ENCODE results near the gene C1orf198. TPM values are rescaled to one million over a fixed set of nuclear protein-coding genes. Genes with fewer than 3 reads are reported as not detected.

The C1orf198 gene
- total RNA-seq, 2 experiments from 2014 or later = 6.2 to 6.9 TPM

DNA sequence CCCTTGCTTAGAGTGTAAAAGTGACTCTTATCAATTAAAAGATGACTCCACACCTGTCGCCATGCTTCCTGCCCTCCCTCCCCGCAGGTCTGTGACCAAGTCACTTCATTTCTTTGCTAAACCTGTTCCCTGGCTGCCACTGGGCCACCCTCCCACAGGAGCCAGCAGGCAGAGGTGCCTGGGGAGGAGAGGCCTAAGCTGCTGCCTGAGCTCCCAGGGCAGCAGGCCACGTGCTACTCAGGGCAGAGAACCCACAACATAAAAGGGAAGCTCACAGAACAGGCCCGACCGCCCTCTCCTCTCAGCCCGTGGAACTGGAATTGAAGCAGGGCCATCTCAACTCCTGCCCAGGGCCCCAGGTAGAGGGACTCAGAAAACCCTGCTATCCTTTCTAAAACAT, 4.9 kb downstream of the C1orf198 start:
- ATAC-seq = no peak

DNA sequence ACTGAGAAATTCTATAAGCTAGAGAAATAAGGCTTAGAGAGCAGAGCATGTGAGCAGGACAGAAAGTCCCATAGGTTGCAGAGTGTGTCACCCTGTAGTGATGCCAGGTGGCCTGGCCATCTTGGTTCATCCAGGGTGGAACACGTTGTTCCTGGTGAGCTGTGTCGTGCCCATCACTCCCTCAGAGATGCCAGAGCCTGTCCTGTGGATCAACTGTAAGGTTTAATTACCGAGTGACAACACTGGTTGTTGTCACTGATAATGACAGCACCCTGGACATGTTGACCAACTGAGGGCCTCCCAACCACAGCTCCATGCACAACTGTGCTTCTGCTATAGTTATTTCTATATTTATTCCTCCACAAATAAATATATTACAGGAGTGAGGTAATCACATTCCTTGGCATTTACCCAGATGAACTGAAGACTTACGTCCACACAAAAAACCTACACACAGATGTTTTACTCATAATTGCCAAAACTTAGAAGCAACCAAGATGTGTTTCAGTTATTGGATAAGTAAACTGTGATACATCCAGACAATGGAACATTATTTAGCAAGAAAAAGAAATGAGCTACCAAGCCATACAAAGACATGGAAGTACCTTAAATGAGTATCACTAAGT, 6.2 kb downstream of the C1orf198 start:
- intact Hi-C loops (cut with micrococcal nuclease) = no loop called here
- no peaks in the 10 kb centered on the region for H3K9me3 Mint-ChIP-seq
- DNase-seq (no peak), ATAC-seq (no peak)
- peaks cover 5% of the 10 kb centered on the region for H3K27me3 Mint-ChIP-seq
- H3K4me1 Mint-ChIP-seq (ENCODE audit: low read depth) = peaks cover 21% of the 10 kb centered on the region
- H3K4me3 Mint-ChIP-seq = no peak overlapping the region
- ChIA-PET CTCF (no interaction called here), POLR2A (no interaction called here)
- TF ChIP-seq, protein P1, sequence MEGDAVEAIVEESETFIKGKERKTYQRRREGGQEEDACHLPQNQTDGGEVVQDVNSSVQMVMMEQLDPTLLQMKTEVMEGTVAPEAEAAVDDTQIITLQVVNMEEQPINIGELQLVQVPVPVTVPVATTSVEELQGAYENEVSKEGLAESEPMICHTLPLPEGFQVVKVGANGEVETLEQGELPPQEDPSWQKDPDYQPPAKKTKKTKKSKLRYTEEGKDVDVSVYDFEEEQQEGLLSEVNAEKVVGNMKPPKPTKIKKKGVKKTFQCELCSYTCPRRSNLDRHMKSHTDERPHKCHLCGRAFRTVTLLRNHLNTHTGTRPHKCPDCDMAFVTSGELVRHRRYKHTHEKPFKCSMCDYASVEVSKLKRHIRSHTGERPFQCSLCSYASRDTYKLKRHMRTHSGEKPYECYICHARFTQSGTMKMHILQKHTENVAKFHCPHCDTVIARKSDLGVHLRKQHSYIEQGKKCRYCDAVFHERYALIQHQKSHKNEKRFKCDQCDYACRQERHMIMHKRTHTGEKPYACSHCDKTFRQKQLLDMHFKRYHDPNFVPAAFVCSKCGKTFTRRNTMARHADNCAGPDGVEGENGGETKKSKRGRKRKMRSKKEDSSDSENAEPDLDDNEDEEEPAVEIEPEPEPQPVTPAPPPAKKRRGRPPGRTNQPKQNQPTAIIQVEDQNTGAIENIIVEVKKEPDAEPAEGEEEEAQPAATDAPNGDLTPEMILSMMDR (IDR thresholded peaks at IDR 0.05) = no peak
- no peak overlapping the region for H3K27ac Mint-ChIP-seq
- H3K36me3 Mint-ChIP-seq (ENCODE audit: low read depth) = no peaks in the 10 kb centered on the region

More for the DNA sequence above, 4.9 kb downstream of the C1orf198 start:
- Mint-ChIP-seq H3K27ac (no peak overlapping the region), H3K4me1 (ENCODE audit: low read depth) (peaks cover 28% of the 10 kb centered on the region), H3K9me3 (no peaks in the 10 kb centered on the region), H3K36me3 (ENCODE audit: low read depth) (no peaks in the 10 kb centered on the region), H3K4me3 (no peak overlapping the region), H3K27me3 (peaks cover 7% of the 10 kb centered on the region)
- no peak for DNase-seq
- intact Hi-C loops (cut with micrococcal nuclease) = no loop called here
- TF ChIP-seq, protein P1 (IDR thresholded peaks at IDR 0.05) = no peak
- POLR2A ChIA-PET = no interaction called here
- CTCF ChIA-PET = no interaction called here

DNA sequence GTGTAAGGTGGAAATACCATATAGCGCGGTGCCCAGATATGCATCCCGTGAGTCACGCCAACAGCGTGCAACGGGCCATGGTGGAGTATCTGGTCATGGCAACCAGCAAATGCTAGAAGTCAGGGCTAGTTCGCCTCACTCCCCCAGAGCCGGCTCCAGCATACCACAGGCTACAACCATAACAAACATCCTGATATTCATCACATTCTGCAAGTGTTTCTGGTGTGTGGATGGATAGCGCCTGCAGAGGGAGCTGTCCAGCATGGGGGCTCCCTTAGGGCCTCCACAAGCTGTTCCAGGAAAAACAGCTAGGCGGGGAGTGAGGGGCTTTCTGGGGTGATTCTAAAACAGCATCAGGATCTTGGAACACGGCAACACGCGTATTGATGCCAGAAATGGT, 6.8 kb downstream of the C1orf198 start:
- POLR2A ChIA-PET = no interaction called here
- Mint-ChIP-seq H3K4me1 (ENCODE audit: low read depth) (peaks cover 15% of the 10 kb centered on the region), H3K9me3 (no peaks in the 10 kb centered on the region), H3K4me3 (no peak overlapping the region), H3K36me3 (ENCODE audit: low read depth) (no peaks in the 10 kb centered on the region), H3K27ac (no peak overlapping the region), H3K27me3 (no peaks in the 10 kb centered on the region)
- intact Hi-C loops (cut with micrococcal nuclease) = no loop called here
- no peak for DNase-seq
- ATAC-seq = no peak
- CTCF ChIA-PET = no interaction called here
- TF ChIP-seq, protein P1 (IDR thresholded peaks at IDR 0.05) = no peak

- ChIA-PET POLR2A (no interaction called here), CTCF (no interaction called here)
- DNase-seq = no peak
- TF ChIP-seq, protein P1 (IDR thresholded peaks at IDR 0.05) = no peak
- Mint-ChIP-seq H3K27me3 (no peaks in the 10 kb centered on the region), H3K36me3 (ENCODE audit: low read depth) (no peaks in the 10 kb centered on the region), H3K9me3 (no peaks in the 10 kb centered on the region), H3K4me1 (ENCODE audit: low read depth) (peaks cover 11% of the 10 kb centered on the region), H3K27ac (no peak overlapping the region), H3K4me3 (no peak overlapping the region)
- intact Hi-C loops (cut with micrococcal nuclease) = no loop called here
- ATAC-seq = no peak
Observed at GRCh38 chr1:230860617-230861384, 7.5 kb downstream of the C1orf198 start.

GRCh38 chr1:230858918-230859729, 9.2 kb downstream of the C1orf198 start:
- intact Hi-C loops (cut with micrococcal nuclease) = no loop called here
- Mint-ChIP-seq H3K27me3 (no peaks in the 10 kb centered on the region), H3K4me1 (ENCODE audit: low read depth) (peaks cover 11% of the 10 kb centered on the region), H3K36me3 (ENCODE audit: low read depth) (peaks cover 2% of the 10 kb centered on the region), H3K9me3 (no peaks in the 10 kb centered on the region), H3K4me3 (no peak overlapping the region), H3K27ac (no peak overlapping the region)
- DNase-seq (no peak), ATAC-seq (no peak)
- TF ChIP-seq, protein P1 (IDR thresholded peaks at IDR 0.05) = no peak
- CTCF ChIA-PET = no interaction called here
- POLR2A ChIA-PET = no interaction called here

Measured in activated CD8-positive, alpha-beta T cell treated with anti-CD3 and anti-CD28 coated beads for 36 hours (primary cell).